OCI-LY1 (cell line): Measurements from ENCODE around the gene MGAT4B.

Source experiments
- H2AFZ ChIP-seq: fragments of 200-600 bp; sonication (generic), shearing (Covaris generic); 2 replicates; pipeline ENCODE4 v1.6.0; 2014; ENCODE audit warnings: antibody characterized with exemption, mild to moderate bottlenecking, low read length
- H3F3A ChIP-seq: fragments of 200-600 bp; sonication (generic), shearing (Covaris generic); 2 replicates; pipeline ENCODE4 v1.6.0; 2014; ENCODE audit warnings: mild to moderate bottlenecking, antibody characterized with exemption, low read length, moderate library complexity; ENCODE audit not compliant: insufficient read depth
- H3K27ac ChIP-seq: fragments of 200-600 bp; sonication (generic); 2 replicates; pipeline ENCODE4 v1.5.1; 2014; ENCODE audit warnings: low read length, mixed run types, mild to moderate bottlenecking, low read depth; ENCODE audit not compliant: poor library complexity, severe bottlenecking
- H3K27me3 ChIP-seq: fragments of 200-600 bp; sonication (generic); 2 replicates; pipeline ENCODE4 v1.6.0; 2014; ENCODE audit warnings: antibody characterized with exemption, mild to moderate bottlenecking, low read length, moderate library complexity; ENCODE audit not compliant: insufficient read depth
- H3K36me3 ChIP-seq: fragments of 200-600 bp; sonication (generic); 2 replicates; pipeline ENCODE4 v1.6.1; 2014; ENCODE audit warnings: mild to moderate bottlenecking, antibody characterized with exemption, low read length, moderate library complexity, mixed read lengths; ENCODE audit not compliant: insufficient read depth
- H3K4me1 ChIP-seq: fragments of 200-600 bp; sonication (generic); 2 replicates; pipeline ENCODE4 v1.5.1; 2014; ENCODE audit warnings: mild to moderate bottlenecking, low read length, moderate library complexity; ENCODE audit not compliant: insufficient read depth, severe bottlenecking
- H3K4me2 ChIP-seq: fragments of 200-600 bp; sonication (generic), shearing (Covaris generic); 2 replicates; pipeline ENCODE4 v1.6.1; 2014; ENCODE audit warnings: low read length
- H3K4me3 ChIP-seq: fragments of 200-600 bp; sonication (generic); 2 replicates; pipeline ENCODE4 v1.5.1; 2014; ENCODE audit warnings: low read length, low read depth, mild to moderate bottlenecking, mixed read lengths; ENCODE audit not compliant: poor library complexity, severe bottlenecking
- H3K79me2 ChIP-seq: fragments of 200-600 bp; shearing (Covaris generic); 2 replicates; pipeline ENCODE4 v1.6.1; 2016; ENCODE audit warnings: mixed run types, low read length, mixed read lengths; ENCODE audit not compliant: insufficient read depth
- H3K9ac ChIP-seq: fragments of 200-600 bp; sonication (generic), shearing (Covaris generic); 2 replicates; pipeline ENCODE4 v1.6.1; 2014; ENCODE audit warnings: mild to moderate bottlenecking, low read length, mixed read lengths
- H3K9me2 ChIP-seq: fragments of 200-600 bp; sonication (generic), shearing (Covaris generic); 2 replicates; pipeline ENCODE4 v1.6.1; 2014; ENCODE audit warnings: low read depth, mild to moderate bottlenecking, low read length, mixed read lengths
- H3K9me3 ChIP-seq: fragments of 200-600 bp; shearing (Covaris generic); 2 replicates; pipeline ENCODE4 v1.6.1; 2014; ENCODE audit warnings: low read length, mixed read lengths
- H4K20me1 ChIP-seq: fragments of 200-600 bp; sonication (generic), shearing (Covaris generic); 2 replicates; pipeline ENCODE4 v1.6.0; 2016; ENCODE audit warnings: mild to moderate bottlenecking, low read length; ENCODE audit not compliant: insufficient read depth
- CTCF ChIP-seq: fragments of 200-600 bp; sonication (generic), shearing (Covaris generic); IDR thresholded peaks from 2 replicates; pipeline ENCODE4 v1.5.1; 2017; ENCODE audit warnings: mild to moderate bottlenecking, antibody characterized with exemption, low read length, moderate library complexity, mixed read lengths
- EZH2 ChIP-seq: fragments of 200-600 bp; sonication (generic), shearing (Covaris generic); IDR thresholded peaks from 2 replicates; pipeline ENCODE4 v1.8.0; 2017; ENCODE audit warnings: borderline replicate concordance, mixed run types, mild to moderate bottlenecking, antibody characterized with exemption, low read length, moderate library complexity, mixed read lengths

Gene MGAT4B

GRCh38 chr5:179794575-179794974 lies 12.1 kb downstream of the MGAT4B start:
- no peak overlapping the region for H3K27ac ChIP-seq
- H3K4me2 ChIP-seq, result no peak overlapping the region
- no peaks in the 10 kb centered on the region for H3K9me3 ChIP-seq
- no peak overlapping the region for H3K4me3 ChIP-seq
- no peaks in the 10 kb centered on the region for H3K27me3 ChIP-seq
- no peak overlapping the region for H3K9ac ChIP-seq
- no peak overlapping the region for H2AFZ ChIP-seq
- H3K4me1 ChIP-seq, result peaks cover 21% of the 10 kb centered on the region
- H3K79me2 ChIP-seq, result no peaks in the 10 kb centered on the region
- H3K9me2 ChIP-seq, result no peaks in the 10 kb centered on the region
- no peaks in the 10 kb centered on the region for H3F3A ChIP-seq
- TF ChIP-seq EZH2 (no peak), CTCF (no peak)
- H4K20me1 ChIP-seq, result no peaks in the 10 kb centered on the region
- H3K36me3 ChIP-seq, result peaks cover 2% of the 10 kb centered on the region; the same call in 1 of the 2 replicates

GRCh38 chr5:179794171-179794570 lies 12.5 kb downstream of the MGAT4B start:
- Histone ChIP-seq H2AFZ (no peak overlapping the region), H3K9ac (no peak overlapping the region), H3K4me1 (peaks cover 21% of the 10 kb centered on the region), H3K79me2 (no peaks in the 10 kb centered on the region), H3K4me2 (no peak overlapping the region; the same call in 1 of the 2 replicates), H3K27me3 (no peaks in the 10 kb centered on the region), H3K9me2 (no peaks in the 10 kb centered on the region), H3K9me3 (no peaks in the 10 kb centered on the region), H4K20me1 (no peaks in the 10 kb centered on the region), H3F3A (no peaks in the 10 kb centered on the region), H3K27ac (no peak overlapping the region), H3K36me3 (no peaks in the 10 kb centered on the region), H3K4me3 (no peak overlapping the region)
- no peak for TF ChIP-seq CTCF
- TF ChIP-seq EZH2, result no peak

- H3F3A ChIP-seq, result no peaks in the 10 kb centered on the region
- TF ChIP-seq EZH2 (no peak), CTCF (no peak)
- no peak within 1 kb of the TSS for H3K27ac ChIP-seq
- H3K4me2 ChIP-seq, result no peak within 1 kb of the TSS; the same call in 1 of the 2 replicates
- no peaks in the 10 kb centered on the region for H3K9me2 ChIP-seq
- no peaks in the 10 kb centered on the region for H4K20me1 ChIP-seq
- no peak within 1 kb of the TSS for H3K9ac ChIP-seq
- no peak within 1 kb of the TSS for H3K4me3 ChIP-seq
- H3K9me3 ChIP-seq, result no peaks in the 10 kb centered on the region
- H3K36me3 ChIP-seq, result no peaks in the 10 kb centered on the region
- H3K79me2 ChIP-seq, result no peaks in the 10 kb centered on the region
- H3K4me1 ChIP-seq, result peaks cover 21% of the 10 kb centered on the region
- no peak within 1 kb of the TSS for H2AFZ ChIP-seq
- no peaks in the 10 kb centered on the region for H3K27me3 ChIP-seq
Observed at GRCh38 chr5:179793468-179794139, 13.1 kb downstream of the MGAT4B start, which contains the start of gene LTC4S. LTC4S (plus strand) TSS chr5:179793986; CDS start chr5:179794081, 95 bp downstream.
